B cell (primary cell): ENCODE results near the gene PPP1R7. TPM values are rescaled to one million over a fixed set of nuclear protein-coding genes. Genes with fewer than 3 reads are reported as not detected.

Experiments
- ATAC-seq: fragments of 200-7000 bp; cut with Tn5 transposase; one replicate; pipeline ENCODE4 v1.10.0; 2021; ENCODE audit warnings: low read depth, mild to moderate bottlenecking, moderate number of reproducible peaks, moderate library complexity
- CTCF ChIA-PET: fragments of 350-600 bp; sonication (Branson Sonifier 250); formaldehyde crosslinking; loops from one replicate; lab custom pipeline; 2021; ENCODE audit warnings: antibody characterized with exemption, inconsistent platforms; lab: Charles Lee
- POLR2A ChIA-PET: fragments of 350-600 bp; sonication (Branson Sonifier 250); formaldehyde crosslinking; loops from one replicate; lab custom pipeline; 2021; ENCODE audit warnings: antibody characterized with exemption; lab: Charles Lee
- DNase-seq: peaks from one replicate; pipeline ENCODE4 v3.0.0; 2013
- H2AFZ ChIP-seq: 2 replicates; pipeline ENCODE4 v1.6.1; 2012; ENCODE audit warnings: mild to moderate bottlenecking, low read depth, low read length; ENCODE audit not compliant: insufficient read depth, poor library complexity, severe bottlenecking
- H3K27ac ChIP-seq, 2 donors: 1 replicate in 1 of 2; 2 replicates in 1 of 2; pipeline ENCODE4 v1.5.1; 2012 to 2013; ENCODE audit warnings: low read length in 2 of 2, mild to moderate bottlenecking in 2 of 2, moderate library complexity in 1 of 2
- H3K27me3 ChIP-seq, 4 experiments: fragments of 200-600 bp in 1 of 4; sonication (generic) in 1 of 4; replicated peaks in 1 of 4; 1 replicate in 2 of 4; 2 replicates in 2 of 4; pipeline versions ENCODE4 v1.6.1 to v1.7.0; 2013 to 2016; ENCODE audit warnings: low read length in 3 of 4, mild to moderate bottlenecking in 2 of 4, mixed read lengths in 1 of 4, moderate library complexity in 1 of 4; ENCODE audit not compliant: insufficient read depth in 4 of 4, control insufficient read depth in 3 of 4; ENCODE audit errors: control extremely low read depth in 1 of 4
- H3K36me3 ChIP-seq, 2 experiments: replicated peaks in 1 of 2; 1 replicate in 1 of 2; 2 replicates in 1 of 2; pipeline versions ENCODE4 v1.6.1 to v1.7.1; 2013; ENCODE audit warnings: low read length in 1 of 2; ENCODE audit not compliant: insufficient read depth in 2 of 2, control insufficient read depth in 1 of 2; ENCODE audit errors: control extremely low read depth in 1 of 2, extremely low read depth in 1 of 2
- H3K4me1 ChIP-seq, 2 donors: fragments of 200-600 bp in 1 of 2; sonication (generic) in 1 of 2; 1 replicate in 1 of 2; 2 replicates in 1 of 2; pipeline versions ENCODE4 v1.5.1 to v1.6.1; 2013 to 2017; ENCODE audit warnings: low read length in 2 of 2; ENCODE audit not compliant: control insufficient read depth in 2 of 2, insufficient read depth in 2 of 2
- H3K4me2 ChIP-seq: replicated peaks from 2 replicates; pipeline ENCODE3; 2012; ENCODE audit warnings: mild to moderate bottlenecking, low read depth, low read length; ENCODE audit not compliant: poor library complexity, severe bottlenecking
- H3K4me3 ChIP-seq, 5 experiments: fragments of 200-600 bp in 1 of 5; sonication (generic) in 1 of 5; 1 replicate in 3 of 5; 2 replicates in 2 of 5; pipeline versions ENCODE4 v1.5.1 to v1.7.0; 2011 to 2016; ENCODE audit warnings: low read length in 4 of 5, mild to moderate bottlenecking in 4 of 5, low read depth in 2 of 5, control low read depth in 1 of 5, moderate library complexity in 1 of 5; ENCODE audit not compliant: insufficient read depth in 1 of 5; ENCODE audit errors: control extremely low read depth in 1 of 5, extremely low read depth in 1 of 5
- H3K79me2 ChIP-seq: fragments of 200-600 bp; sonication (generic); one replicate; pipeline ENCODE4 v1.6.0; 2016; ENCODE audit warnings: low read length; ENCODE audit not compliant: control insufficient read depth, insufficient read depth
- H3K9ac ChIP-seq: fragments of 200-600 bp; sonication (generic); 2 replicates; pipeline ENCODE4 v1.6.1; 2017; ENCODE audit warnings: mild to moderate bottlenecking, low read length, moderate library complexity
- H3K9me3 ChIP-seq, 3 donors: one replicate each; pipeline versions ENCODE4 v1.6.1 to v1.7.1; 2013; ENCODE audit warnings: low read length in 2 of 3; ENCODE audit not compliant: control insufficient read depth in 2 of 3, insufficient read depth in 1 of 3; ENCODE audit errors: control extremely low read depth in 1 of 3
- H4K20me1 ChIP-seq: 2 replicates; pipeline ENCODE4 v1.6.0; 2012; ENCODE audit warnings: mild to moderate bottlenecking, low read length; ENCODE audit not compliant: insufficient read depth, control insufficient read depth, poor library complexity, severe bottlenecking
- H3K27ac Mint-ChIP-seq: one replicate; pipeline ENCODE4 v1.8.0; 2021; ENCODE audit warnings: mixed read lengths
- H3K27me3 Mint-ChIP-seq: one replicate; pipeline ENCODE4 v1.8.0; 2021; ENCODE audit warnings: mixed read lengths
- H3K4me1 Mint-ChIP-seq: one replicate; pipeline ENCODE4 v1.8.0; 2021; ENCODE audit warnings: mixed read lengths
- H3K4me3 Mint-ChIP-seq: one replicate; pipeline ENCODE4 v1.8.0; 2021; ENCODE audit warnings: mixed read lengths
- H3K9me3 Mint-ChIP-seq: one replicate; pipeline ENCODE4 v1.8.0; 2022; ENCODE audit warnings: mixed read lengths; ENCODE audit not compliant: insufficient read depth
- CTCF ChIP-seq: fragments of 200-600 bp; IDR thresholded peaks from one replicate; pipeline ENCODE4 v1.8.0; 2022; ENCODE audit warnings: antibody characterized with exemption, mild to moderate bottlenecking
- EZH2 ChIP-seq: IDR thresholded peaks from 2 replicates; pipeline ENCODE4 v1.6.1; 2012; ENCODE audit warnings: borderline replicate concordance, low read depth, mild to moderate bottlenecking, moderate library complexity, low read length; ENCODE audit not compliant: insufficient read depth, poor library complexity, severe bottlenecking
- WGBS: methylation state at CpG from one replicate; pipeline ENCODE4 v1.1.5; 2013; ENCODE audit warnings: missing lambda C conversion rate; ENCODE audit not compliant: insufficient coverage; 5-methylcytosine and 5-hydroxymethylcytosine counted together
- intact Hi-C: fragments of 100-400 bp; cut with micrococcal nuclease; formaldehyde crosslinking; loops from one replicate; pipeline ENCODE4 v1.10.0; 2022
- polyA plus RNA-seq: library from polyadenylated mRNA; depleted of rRNA; stranded (reverse); fragments of >200 nt; gene quantifications from 2 replicates; pipeline ENCODE4 v1.2.3, GENCODE V29; 2012
- total RNA-seq, 2 donors: library from RNA; stranded (reverse); fragments of 120-200 nt in 1 of 2; gene quantifications; 1 replicate in 1 of 2; 2 replicates in 1 of 2; pipeline versions ENCODE4 v1.2.3 to v1.2.4, GENCODE V29; 2013 to 2022

The PPP1R7 gene
- total and polyA plus RNA-seq, 2 donors (not counting 1 experiment from before 2014, with no cell fraction given), result 37.7 to 50.9 TPM

GRCh38 chr2:241130316-241130715, 20.0 kb upstream of the PPP1R7 start:
- ATAC-seq (no peak), DNase-seq (no peak)
- peaks cover 44 to 49% of the 10 kb centered on the region in 2 donors for H3K4me1 ChIP-seq
- CTCF ChIA-PET, result no interaction called here
- no peak overlapping the region for H3K4me3 ChIP-seq
- Mint-ChIP-seq H3K4me1 (peaks cover 55% of the 10 kb centered on the region), H3K27me3 (no peaks in the 10 kb centered on the region), H3K4me3 (no peak overlapping the region), H3K9me3 (no peaks in the 10 kb centered on the region), H3K27ac (peak overlapping the region; percentile 99)
- intact Hi-C loops, result no loop called here
- no peak for TF ChIP-seq CTCF
- no peak for TF ChIP-seq EZH2
- H3K9ac ChIP-seq, result no peak overlapping the region
- H3K79me2 ChIP-seq, result peaks cover 4% of the 10 kb centered on the region
- H3K27me3 ChIP-seq, result no peaks in the 10 kb centered on the region
- H2AFZ ChIP-seq, result no peak overlapping the region
- WGBS, result 96% methylated on average over 16 of the region's 16 CpGs
- H4K20me1 ChIP-seq, result no peaks in the 10 kb centered on the region
- peaks cover 0 to 10% (median 0%) of the 10 kb centered on the region in 3 donors for H3K9me3 ChIP-seq
- POLR2A ChIA-PET, result interaction anchor here (1.2 kb wide), 1 partner anchor 10 kb away, joined by 4 read pairs; no protein-coding TSS in a partner anchor
- H3K27ac ChIP-seq, result no peak overlapping the region
- no peak overlapping the region for H3K4me2 ChIP-seq
- peaks cover 0 to 10% of the 10 kb centered on the region in 2 experiments for H3K36me3 ChIP-seq

- Histone ChIP-seq H3K36me3 (peaks cover 0 to 9% of the 10 kb centered on the region in 2 experiments), H3K27ac (no peak overlapping the region), H3K9me3 (peaks cover 0 to 10% (median 0%) of the 10 kb centered on the region in 3 donors), H3K4me3 (no peak overlapping the region), H2AFZ (no peak overlapping the region), H3K27me3 (no peaks in the 10 kb centered on the region), H3K4me1 (peaks cover 35 to 37% of the 10 kb centered on the region in 2 donors), H3K9ac (no peak overlapping the region), H3K4me2 (no peak overlapping the region), H4K20me1 (no peaks in the 10 kb centered on the region), H3K79me2 (no peaks in the 10 kb centered on the region)
- H3K4me1 Mint-ChIP-seq, result peaks cover 44% of the 10 kb centered on the region
- intact Hi-C loops, result no loop called here
- TF ChIP-seq CTCF (no peak), EZH2 (no peak)
- H3K27ac Mint-ChIP-seq, result no peak overlapping the region
- H3K9me3 Mint-ChIP-seq, result no peaks in the 10 kb centered on the region
- no peak overlapping the region for H3K4me3 Mint-ChIP-seq
- ATAC-seq (no peak), DNase-seq (no peak)
- H3K27me3 Mint-ChIP-seq, result no peaks in the 10 kb centered on the region
- ChIA-PET CTCF (interaction anchor here (0.7 to 1.3 kb wide), 2 partner anchors 18 to 467 kb away, joined by 3 to 6 read pairs; partner anchors contain the start of gene PASK), POLR2A (no interaction called here)
- 97% methylated on average over 7 of the region's 7 CpGs for WGBS
Observed at GRCh38 chr2:241131531-241131930, 18.7 kb upstream of the PPP1R7 start.
